B cell (primary cell): ENCODE measurements around the gene ABI3BP. TPM values are rescaled to one million over a fixed set of nuclear protein-coding genes. Genes with fewer than 3 reads are reported as not detected.

Experiments
- ATAC-seq: fragments of 200-7000 bp; cut with Tn5 transposase; one replicate; pipeline ENCODE4 v1.10.0; 2021; ENCODE audit warnings: low read depth, mild to moderate bottlenecking, moderate number of reproducible peaks, moderate library complexity
- CTCF ChIA-PET: fragments of 350-600 bp; sonication (Branson Sonifier 250); formaldehyde crosslinking; loops from one replicate; lab custom pipeline; 2021; ENCODE audit warnings: antibody characterized with exemption, inconsistent platforms; lab: Charles Lee
- POLR2A ChIA-PET: fragments of 350-600 bp; sonication (Branson Sonifier 250); formaldehyde crosslinking; loops from one replicate; lab custom pipeline; 2021; ENCODE audit warnings: antibody characterized with exemption; lab: Charles Lee
- DNase-seq: peaks from one replicate; pipeline ENCODE4 v3.0.0; 2013
- H2AFZ ChIP-seq: 2 replicates; pipeline ENCODE4 v1.6.1; 2012; ENCODE audit warnings: mild to moderate bottlenecking, low read depth, low read length; ENCODE audit not compliant: insufficient read depth, poor library complexity, severe bottlenecking
- H3K27ac ChIP-seq, 2 donors: 1 replicate in 1 of 2; 2 replicates in 1 of 2; pipeline ENCODE4 v1.5.1; 2012 to 2013; ENCODE audit warnings: low read length in 2 of 2, mild to moderate bottlenecking in 2 of 2, moderate library complexity in 1 of 2
- H3K27me3 ChIP-seq, 4 experiments: fragments of 200-600 bp in 1 of 4; sonication (generic) in 1 of 4; replicated peaks in 1 of 4; 1 replicate in 2 of 4; 2 replicates in 2 of 4; pipeline versions ENCODE4 v1.6.1 to v1.7.0; 2013 to 2016; ENCODE audit warnings: low read length in 3 of 4, mild to moderate bottlenecking in 2 of 4, mixed read lengths in 1 of 4, moderate library complexity in 1 of 4; ENCODE audit not compliant: insufficient read depth in 4 of 4, control insufficient read depth in 3 of 4; ENCODE audit errors: control extremely low read depth in 1 of 4
- H3K36me3 ChIP-seq, 2 experiments: replicated peaks in 1 of 2; 1 replicate in 1 of 2; 2 replicates in 1 of 2; pipeline versions ENCODE4 v1.6.1 to v1.7.1; 2013; ENCODE audit warnings: low read length in 1 of 2; ENCODE audit not compliant: insufficient read depth in 2 of 2, control insufficient read depth in 1 of 2; ENCODE audit errors: control extremely low read depth in 1 of 2, extremely low read depth in 1 of 2
- H3K4me1 ChIP-seq, 2 donors: fragments of 200-600 bp in 1 of 2; sonication (generic) in 1 of 2; 1 replicate in 1 of 2; 2 replicates in 1 of 2; pipeline versions ENCODE4 v1.5.1 to v1.6.1; 2013 to 2017; ENCODE audit warnings: low read length in 2 of 2; ENCODE audit not compliant: control insufficient read depth in 2 of 2, insufficient read depth in 2 of 2
- H3K4me2 ChIP-seq: replicated peaks from 2 replicates; pipeline ENCODE3; 2012; ENCODE audit warnings: mild to moderate bottlenecking, low read depth, low read length; ENCODE audit not compliant: poor library complexity, severe bottlenecking
- H3K4me3 ChIP-seq, 5 experiments: fragments of 200-600 bp in 1 of 5; sonication (generic) in 1 of 5; 1 replicate in 3 of 5; 2 replicates in 2 of 5; pipeline versions ENCODE4 v1.5.1 to v1.7.0; 2011 to 2016; ENCODE audit warnings: low read length in 4 of 5, mild to moderate bottlenecking in 4 of 5, low read depth in 2 of 5, control low read depth in 1 of 5, moderate library complexity in 1 of 5; ENCODE audit not compliant: insufficient read depth in 1 of 5; ENCODE audit errors: control extremely low read depth in 1 of 5, extremely low read depth in 1 of 5
- H3K79me2 ChIP-seq: fragments of 200-600 bp; sonication (generic); one replicate; pipeline ENCODE4 v1.6.0; 2016; ENCODE audit warnings: low read length; ENCODE audit not compliant: control insufficient read depth, insufficient read depth
- H3K9ac ChIP-seq: fragments of 200-600 bp; sonication (generic); 2 replicates; pipeline ENCODE4 v1.6.1; 2017; ENCODE audit warnings: mild to moderate bottlenecking, low read length, moderate library complexity
- H3K9me3 ChIP-seq, 3 donors: one replicate each; pipeline versions ENCODE4 v1.6.1 to v1.7.1; 2013; ENCODE audit warnings: low read length in 2 of 3; ENCODE audit not compliant: control insufficient read depth in 2 of 3, insufficient read depth in 1 of 3; ENCODE audit errors: control extremely low read depth in 1 of 3
- H4K20me1 ChIP-seq: 2 replicates; pipeline ENCODE4 v1.6.0; 2012; ENCODE audit warnings: mild to moderate bottlenecking, low read length; ENCODE audit not compliant: insufficient read depth, control insufficient read depth, poor library complexity, severe bottlenecking
- H3K27ac Mint-ChIP-seq: one replicate; pipeline ENCODE4 v1.8.0; 2021; ENCODE audit warnings: mixed read lengths
- H3K27me3 Mint-ChIP-seq: one replicate; pipeline ENCODE4 v1.8.0; 2021; ENCODE audit warnings: mixed read lengths
- H3K4me1 Mint-ChIP-seq: one replicate; pipeline ENCODE4 v1.8.0; 2021; ENCODE audit warnings: mixed read lengths
- H3K4me3 Mint-ChIP-seq: one replicate; pipeline ENCODE4 v1.8.0; 2021; ENCODE audit warnings: mixed read lengths
- H3K9me3 Mint-ChIP-seq: one replicate; pipeline ENCODE4 v1.8.0; 2022; ENCODE audit warnings: mixed read lengths; ENCODE audit not compliant: insufficient read depth
- EZH2 ChIP-seq: IDR thresholded peaks from 2 replicates; pipeline ENCODE4 v1.6.1; 2012; ENCODE audit warnings: borderline replicate concordance, low read depth, mild to moderate bottlenecking, moderate library complexity, low read length; ENCODE audit not compliant: insufficient read depth, poor library complexity, severe bottlenecking
- WGBS: methylation state at CpG from one replicate; pipeline ENCODE4 v1.1.5; 2013; ENCODE audit warnings: missing lambda C conversion rate; ENCODE audit not compliant: insufficient coverage; 5-methylcytosine and 5-hydroxymethylcytosine counted together
- intact Hi-C: fragments of 100-400 bp; cut with micrococcal nuclease; formaldehyde crosslinking; loops from one replicate; pipeline ENCODE4 v1.10.0; 2022
- polyA plus RNA-seq: library from polyadenylated mRNA; depleted of rRNA; stranded (reverse); fragments of >200 nt; gene quantifications from 2 replicates; pipeline ENCODE4 v1.2.3, GENCODE V29; 2012
- total RNA-seq, 2 donors: library from RNA; stranded (reverse); fragments of 120-200 nt in 1 of 2; gene quantifications; 1 replicate in 1 of 2; 2 replicates in 1 of 2; pipeline versions ENCODE4 v1.2.3 to v1.2.4, GENCODE V29; 2013 to 2022
- TF ChIP-seq, protein P1 (sequence below): fragments of 200-600 bp; IDR thresholded peaks from one replicate; pipeline ENCODE4 v1.8.0; 2022; ENCODE audit warnings: antibody characterized with exemption, mild to moderate bottlenecking

Gene ABI3BP
- total and polyA plus RNA-seq, 2 donors (not counting 1 experiment from before 2014, with no cell fraction given): not detected

GRCh38 chr3:100744671-100745070 is 248.6 kb downstream of the ABI3BP start:
- Histone ChIP-seq H3K4me3 (no peak overlapping the region), H3K9me3 (no peaks in the 10 kb centered on the region), H3K27ac (no peak overlapping the region), H3K27me3 (no peaks in the 10 kb centered on the region), H2AFZ (no peak overlapping the region), H4K20me1 (peaks cover 5% of the 10 kb centered on the region), H3K9ac (no peak overlapping the region), H3K4me1 (no peaks in the 10 kb centered on the region), H3K36me3 (peaks cover 4 to 70% of the 10 kb centered on the region in 2 experiments), H3K4me2 (no peak overlapping the region), H3K79me2 (no peaks in the 10 kb centered on the region)
- DNase-seq (no peak), ATAC-seq (no peak)
- H3K27me3 Mint-ChIP-seq: no peaks in the 10 kb centered on the region
- ChIA-PET POLR2A (no interaction called here), CTCF (no interaction called here)
- no peaks in the 10 kb centered on the region for H3K4me1 Mint-ChIP-seq
- intact Hi-C loops: no loop called here
- no peak overlapping the region for H3K27ac Mint-ChIP-seq
- no peak for TF ChIP-seq EZH2
- TF ChIP-seq, protein P1, sequence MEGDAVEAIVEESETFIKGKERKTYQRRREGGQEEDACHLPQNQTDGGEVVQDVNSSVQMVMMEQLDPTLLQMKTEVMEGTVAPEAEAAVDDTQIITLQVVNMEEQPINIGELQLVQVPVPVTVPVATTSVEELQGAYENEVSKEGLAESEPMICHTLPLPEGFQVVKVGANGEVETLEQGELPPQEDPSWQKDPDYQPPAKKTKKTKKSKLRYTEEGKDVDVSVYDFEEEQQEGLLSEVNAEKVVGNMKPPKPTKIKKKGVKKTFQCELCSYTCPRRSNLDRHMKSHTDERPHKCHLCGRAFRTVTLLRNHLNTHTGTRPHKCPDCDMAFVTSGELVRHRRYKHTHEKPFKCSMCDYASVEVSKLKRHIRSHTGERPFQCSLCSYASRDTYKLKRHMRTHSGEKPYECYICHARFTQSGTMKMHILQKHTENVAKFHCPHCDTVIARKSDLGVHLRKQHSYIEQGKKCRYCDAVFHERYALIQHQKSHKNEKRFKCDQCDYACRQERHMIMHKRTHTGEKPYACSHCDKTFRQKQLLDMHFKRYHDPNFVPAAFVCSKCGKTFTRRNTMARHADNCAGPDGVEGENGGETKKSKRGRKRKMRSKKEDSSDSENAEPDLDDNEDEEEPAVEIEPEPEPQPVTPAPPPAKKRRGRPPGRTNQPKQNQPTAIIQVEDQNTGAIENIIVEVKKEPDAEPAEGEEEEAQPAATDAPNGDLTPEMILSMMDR: no peak
- no CpG with 5 or more reads among the region's 2 CpGs for WGBS
- no peak overlapping the region for H3K4me3 Mint-ChIP-seq
- H3K9me3 Mint-ChIP-seq: no peaks in the 10 kb centered on the region

- no peak overlapping the region for H3K4me3 Mint-ChIP-seq
- no peak overlapping the region for H3K4me3 ChIP-seq
- H3K9ac ChIP-seq: no peak overlapping the region
- TF ChIP-seq EZH2: no peak
- TF ChIP-seq, protein P1: no peak
- no peaks in the 10 kb centered on the region for H3K79me2 ChIP-seq
- ChIA-PET POLR2A (no interaction called here), CTCF (no interaction called here)
- intact Hi-C loops: no loop called here
- peaks cover 5% of the 10 kb centered on the region for H4K20me1 ChIP-seq
- no peaks in the 10 kb centered on the region for H3K9me3 ChIP-seq
- H3K4me1 ChIP-seq: no peaks in the 10 kb centered on the region
- no peaks in the 10 kb centered on the region for H3K27me3 ChIP-seq
- no peak overlapping the region for H3K27ac Mint-ChIP-seq
- no peaks in the 10 kb centered on the region for H3K9me3 Mint-ChIP-seq
- peaks cover 4 to 69% of the 10 kb centered on the region in 2 experiments for H3K36me3 ChIP-seq
- H3K27me3 Mint-ChIP-seq: no peaks in the 10 kb centered on the region
- H3K27ac ChIP-seq: no peak overlapping the region
- H3K4me1 Mint-ChIP-seq: no peaks in the 10 kb centered on the region
- no peak overlapping the region for H2AFZ ChIP-seq
- no CpG with 5 or more reads among the region's 3 CpGs for WGBS
- no peak for DNase-seq
- no peak overlapping the region for H3K4me2 ChIP-seq
- ATAC-seq: no peak
Observed at GRCh38 chr3:100743535-100743934, 249.7 kb downstream of the ABI3BP start.
